HEK293T (cell line): ENCODE measurements around the gene PTPRE.

Source experiments
- CTCF ChIA-PET: fragments of 350-600 bp; formaldehyde crosslinking; extraction: SDS; loops from one replicate; lab custom pipeline; 2021; ENCODE audit warnings: antibody characterized with exemption, inconsistent platforms; lab: Yijun Ruan, JAX
- POLR2A ChIA-PET: fragments of 350-600 bp; formaldehyde crosslinking; extraction: SDS; loops from one replicate; lab custom pipeline; 2020; ENCODE audit warnings: antibody characterized with exemption, inconsistent platforms; lab: Yijun Ruan, JAX
- DNase-seq: peaks from one replicate; pipeline ENCODE4 v3.0.0; 2012; ENCODE audit warnings: mixed read lengths; ENCODE audit errors: extremely low spot score
- ARNT ChIP-seq: fragments of 450-650 bp; IDR thresholded peaks from 2 replicates; pipeline ENCODE4 v1.6.1; 2017; ENCODE audit warnings: mild to moderate bottlenecking
- BHLHE40 ChIP-seq: fragments of 450-650 bp; IDR thresholded peaks from 2 replicates; pipeline ENCODE4 v1.6.1; 2016; ENCODE audit warnings: mild to moderate bottlenecking, moderate library complexity, borderline replicate concordance
- CTBP1 ChIP-seq: fragments of 450-650 bp; IDR thresholded peaks from 2 replicates; pipeline ENCODE4 v1.6.1; 2016; ENCODE audit warnings: borderline replicate concordance
- ELF4 ChIP-seq: fragments of 450-650 bp; IDR thresholded peaks from 2 replicates; pipeline ENCODE4 v1.6.1; 2017; ENCODE audit warnings: antibody characterized with exemption
- FOXA1 ChIP-seq: fragments of 450-650 bp; IDR thresholded peaks from 2 replicates; pipeline ENCODE4 v1.6.1; 2016; ENCODE audit warnings: mild to moderate bottlenecking
- FOXK2 ChIP-seq: fragments of 450-650 bp; IDR thresholded peaks from 2 replicates; pipeline ENCODE4 v1.6.1; 2016; ENCODE audit warnings: mild to moderate bottlenecking
- FOXM1 ChIP-seq: fragments of 450-650 bp; IDR thresholded peaks from 2 replicates; pipeline ENCODE4 v1.6.1; 2017; ENCODE audit warnings: mild to moderate bottlenecking, borderline replicate concordance
- HDGF ChIP-seq: fragments of 450-650 bp; IDR thresholded peaks from 2 replicates; pipeline ENCODE4 v1.6.1; 2017; ENCODE audit warnings: antibody characterized with exemption, borderline replicate concordance
- L3MBTL2 ChIP-seq: fragments of 450-650 bp; conservative IDR thresholded peaks from 2 replicates; pipeline ENCODE4 v1.6.1; 2016; ENCODE audit warnings: mild to moderate bottlenecking
- LEF1 ChIP-seq: fragments of 450-650 bp; IDR thresholded peaks from 2 replicates; pipeline ENCODE4 v1.6.1; 2017; ENCODE audit warnings: mild to moderate bottlenecking, borderline replicate concordance
- NFRKB ChIP-seq: fragments of 450-650 bp; IDR thresholded peaks from 2 replicates; pipeline ENCODE4 v1.6.1; 2016; ENCODE audit warnings: mild to moderate bottlenecking, moderate library complexity
- PKNOX1 ChIP-seq: fragments of 450-650 bp; IDR thresholded peaks from 2 replicates; pipeline ENCODE4 v1.6.1; 2016
- SP1 ChIP-seq: fragments of 450-650 bp; IDR thresholded peaks from 2 replicates; pipeline ENCODE4 v1.6.1; 2017
- SUZ12 ChIP-seq: fragments of 450-650 bp; IDR thresholded peaks from 2 replicates; pipeline ENCODE4 v1.6.1; 2016; ENCODE audit warnings: mild to moderate bottlenecking
- TARDBP ChIP-seq: fragments of 450-650 bp; IDR thresholded peaks from 2 replicates; pipeline ENCODE4 v1.6.1; 2016
- ZNF384 ChIP-seq: fragments of 450-650 bp; IDR thresholded peaks from 2 replicates; pipeline ENCODE4 v1.6.1; 2016

Gene PTPRE

GRCh38 chr10:128047351-128047750, 140.4 kb downstream of the PTPRE start:
- ChIA-PET CTCF (interaction anchor here (1.3 to 1.4 kb wide), 2 partner anchors 12 to 22 kb away, joined by 4 to 6 read pairs; no protein-coding TSS in a partner anchor), POLR2A (no interaction called here)
- no peak for DNase-seq
- TF ChIP-seq FOXA1, result no peak
- no peak for TF ChIP-seq CTBP1
- no peak for TF ChIP-seq TARDBP
- TF ChIP-seq PKNOX1, result no peak
- no peak for TF ChIP-seq FOXM1
- no peak for TF ChIP-seq L3MBTL2
- no peak for TF ChIP-seq LEF1
- no peak for TF ChIP-seq FOXK2
- no peak for TF ChIP-seq NFRKB
- TF ChIP-seq BHLHE40, result no peak
- TF ChIP-seq ELF4, result no peak
- TF ChIP-seq SUZ12, result no peak
- TF ChIP-seq ARNT, result no peak
- no peak for TF ChIP-seq ZNF384
- no peak for TF ChIP-seq SP1
- no peak for TF ChIP-seq HDGF

DNA sequence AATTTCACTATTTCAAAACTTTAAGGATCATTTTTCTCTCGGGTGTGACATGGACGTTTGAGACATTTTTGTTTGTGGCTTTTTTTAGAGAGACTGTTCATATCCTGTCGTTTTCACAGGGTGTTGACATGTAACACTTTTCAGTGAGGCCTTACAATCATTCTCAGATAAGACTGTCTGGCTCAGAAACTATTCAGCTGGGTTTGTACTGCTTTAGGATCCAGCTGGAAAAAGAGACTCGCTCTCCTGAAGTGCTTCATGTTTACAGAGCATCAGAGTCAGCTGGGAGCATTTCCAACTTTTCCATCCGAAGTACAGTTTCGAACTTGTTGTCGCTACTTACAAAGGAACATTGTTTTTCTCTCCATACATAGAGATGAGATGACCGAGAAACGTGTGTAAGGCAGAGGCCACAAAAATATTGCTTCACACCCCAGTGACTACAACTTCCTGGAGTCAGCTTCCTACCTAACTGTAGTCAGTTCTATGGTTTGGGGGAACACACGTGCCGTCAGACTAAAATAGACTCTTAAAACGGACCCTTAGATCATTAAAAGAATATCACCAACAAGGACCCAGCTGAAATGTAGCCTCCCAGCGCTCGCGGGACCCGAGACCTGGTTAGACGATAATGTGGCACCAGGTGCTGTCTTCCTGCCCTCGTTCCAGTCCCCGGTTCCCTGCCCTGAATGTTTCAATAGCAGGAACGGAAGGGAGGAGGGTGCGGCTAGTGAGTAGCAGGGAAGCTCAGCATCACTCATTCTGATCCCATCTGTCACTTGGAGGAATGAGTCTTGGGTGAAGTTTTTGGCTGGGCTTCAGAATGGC, 141.3 kb downstream of the PTPRE start:
- ChIA-PET POLR2A (no interaction called here), CTCF (interaction anchor here (1.3 to 1.4 kb wide), 2 partner anchors 13 to 21 kb away, joined by 4 to 6 read pairs; no protein-coding TSS in a partner anchor)
- no peak for TF ChIP-seq TARDBP
- TF ChIP-seq HDGF, result no peak
- no peak for TF ChIP-seq ARNT
- TF ChIP-seq FOXK2, result no peak
- TF ChIP-seq NFRKB, result no peak
- no peak for TF ChIP-seq ELF4
- no peak for TF ChIP-seq PKNOX1
- no peak for TF ChIP-seq ZNF384
- no peak for DNase-seq

GRCh38 chr10:128048819-128049210, 141.9 kb downstream of the PTPRE start:
- ChIA-PET CTCF (interaction anchor here (0.6 to 1.4 kb wide), 3 partner anchors 14 to 35 kb away, joined by 3 to 6 read pairs (median 4); no protein-coding TSS in a partner anchor), POLR2A (no interaction called here)
- no peak for DNase-seq
- TF ChIP-seq SP1 (no peak), ZNF384 (no peak), CTBP1 (no peak), TARDBP (no peak), FOXA1 (no peak), L3MBTL2 (no peak), BHLHE40 (no peak), NFRKB (no peak)

DNA sequence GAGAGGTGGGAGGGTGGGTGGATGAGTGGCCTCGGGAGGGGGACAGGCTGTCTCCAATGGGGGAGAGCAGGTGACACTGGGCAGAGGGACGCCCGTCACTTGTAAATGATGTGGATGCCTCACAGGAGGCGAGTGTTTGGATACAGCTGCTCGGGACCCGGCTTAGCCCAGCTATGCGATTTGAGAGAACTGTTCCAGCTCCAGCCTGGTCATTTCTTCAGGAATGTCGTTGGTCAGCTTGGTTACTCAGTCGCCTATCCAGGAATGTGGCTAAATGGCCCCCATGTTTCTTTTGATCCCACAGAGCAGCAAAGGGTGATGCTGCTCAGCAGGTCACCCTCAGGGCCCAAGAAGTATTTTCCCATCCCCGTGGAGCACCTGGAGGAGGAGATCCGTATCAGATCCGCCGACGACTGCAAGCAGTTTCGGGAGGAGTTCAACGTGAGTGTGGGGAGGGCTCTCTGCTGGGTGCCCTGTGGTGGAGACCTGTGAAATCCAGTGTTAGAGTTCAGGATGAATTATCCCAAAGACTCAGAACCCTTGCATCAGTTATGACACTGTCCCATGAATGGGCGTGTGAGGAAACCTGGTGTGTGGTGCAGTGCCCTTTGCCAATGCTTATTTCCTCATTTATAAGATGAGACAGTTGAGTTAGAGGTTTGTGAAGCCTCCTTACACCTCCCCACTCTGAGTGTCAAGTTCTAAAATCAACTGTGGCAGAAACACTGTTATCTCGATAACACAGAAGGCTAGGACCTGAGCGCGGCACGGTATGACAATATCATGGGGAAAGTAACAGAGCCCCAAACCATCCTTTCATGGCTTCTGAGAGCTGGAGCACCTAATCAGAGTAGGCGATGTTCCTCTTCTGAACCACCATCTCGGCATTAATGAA, 142.6 kb downstream of the PTPRE start:
- TF ChIP-seq LEF1 (no peak), SP1 (no peak), HDGF (no peak), FOXA1 (no peak), CTBP1 (no peak), ARNT (no peak), ELF4 (no peak)
- CTCF ChIA-PET, result interaction anchor here (0.6 kb wide), 1 partner anchor 36 kb away, joined by 3 read pairs; no protein-coding TSS in a partner anchor
- POLR2A ChIA-PET, result no interaction called here
- DNase-seq, result no peak

DNA sequence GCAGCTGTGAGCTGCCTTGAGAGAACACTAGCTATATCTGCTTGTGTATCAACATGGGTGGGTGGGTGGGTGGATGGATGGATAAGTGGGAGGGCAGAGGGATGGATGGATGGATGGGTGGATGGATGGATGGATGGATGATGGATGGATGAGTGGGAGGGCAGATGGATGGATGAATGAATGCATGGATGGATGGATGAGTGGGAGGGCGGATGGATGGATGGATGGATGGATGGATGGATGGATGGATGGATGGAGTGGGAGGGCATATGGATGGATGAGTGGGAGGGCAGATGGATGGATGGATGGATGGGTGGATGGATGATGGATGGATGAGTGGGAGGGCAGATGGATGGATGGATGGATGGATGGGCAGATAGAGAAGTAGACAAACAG, 143.2 kb downstream of the PTPRE start:
- no peak for DNase-seq
- ChIA-PET CTCF (no interaction called here), POLR2A (no interaction called here)
- no peak for TF ChIP-seq FOXA1
- no peak for TF ChIP-seq ELF4
- no peak for TF ChIP-seq ZNF384
- no peak for TF ChIP-seq FOXM1
- TF ChIP-seq LEF1, result no peak
- no peak for TF ChIP-seq PKNOX1
- TF ChIP-seq BHLHE40, result no peak
- TF ChIP-seq L3MBTL2, result no peak
- TF ChIP-seq SP1, result no peak
- TF ChIP-seq TARDBP, result no peak
- no peak for TF ChIP-seq NFRKB
- no peak for TF ChIP-seq ARNT
- no peak for TF ChIP-seq FOXK2
- TF ChIP-seq HDGF, result no peak
- TF ChIP-seq SUZ12, result no peak
- TF ChIP-seq CTBP1, result no peak
